ENCODE data around the gene HYAL2. TPM values are rescaled to one million over a fixed set of nuclear protein-coding genes. Genes with fewer than 3 reads are reported as not detected.

Gene HYAL2
- total RNA-seq, 1 experiment from 2014 or later: 35.7 TPM

DNA sequence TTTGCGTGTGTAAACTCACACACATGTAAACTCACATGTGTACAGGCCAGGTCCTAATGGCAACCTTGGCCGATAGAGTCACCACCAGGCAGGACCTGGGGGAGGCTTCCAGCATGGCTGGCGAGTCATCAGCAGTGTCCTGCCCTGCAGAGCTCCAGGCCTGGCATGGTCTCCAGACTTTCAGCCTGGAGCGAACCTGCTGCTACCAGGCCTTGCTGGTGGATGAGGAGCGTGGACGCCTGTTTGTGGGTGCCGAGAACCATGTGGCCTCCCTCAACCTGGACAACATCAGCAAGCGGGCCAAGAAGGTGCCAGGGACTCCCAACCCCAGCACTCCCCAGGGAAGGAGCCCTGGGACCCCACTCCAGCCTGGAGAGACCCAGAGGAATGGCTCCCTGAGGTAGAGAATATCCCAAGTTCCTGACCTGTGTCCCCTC lies 52.5 kb downstream of the HYAL2 start:
- BruUV-seq (replicated peaks): no TSS peak
- intact Hi-C loops (cut with micrococcal nuclease; ENCODE audit: unreplicated experiment): loop anchor here (10.0 kb wide), 1 partner anchor 55 kb away; the partner anchor contains the start of genes HYAL2 and TUSC2
- Mint-ChIP-seq H3K9me3 (ENCODE audit: low read depth, unreplicated experiment) (no peaks in the 10 kb centered on the region), H3K36me3 (ENCODE audit: insufficient read depth, unreplicated experiment) (peaks cover 44% of the 10 kb centered on the region), H3K4me1 (ENCODE audit: low read depth, unreplicated experiment) (peaks cover 61% of the 10 kb centered on the region), H3K4me3 (ENCODE audit: low read depth, unreplicated experiment) (peak overlapping the region; percentile 63), H3K27me3 (ENCODE audit: unreplicated experiment) (no peaks in the 10 kb centered on the region), H3K27ac (ENCODE audit: unreplicated experiment) (peak overlapping the region; percentile 90)
- CTCF ChIA-PET: interaction anchor here (1.3 to 2.2 kb wide), 7 partner anchors 10 to 78 kb away, joined by 4 to 8 read pairs (median 6); partner anchors contain the start of gene GNAI2
- DNase-seq: peak; percentile 43
- TF ChIP-seq, protein P1, sequence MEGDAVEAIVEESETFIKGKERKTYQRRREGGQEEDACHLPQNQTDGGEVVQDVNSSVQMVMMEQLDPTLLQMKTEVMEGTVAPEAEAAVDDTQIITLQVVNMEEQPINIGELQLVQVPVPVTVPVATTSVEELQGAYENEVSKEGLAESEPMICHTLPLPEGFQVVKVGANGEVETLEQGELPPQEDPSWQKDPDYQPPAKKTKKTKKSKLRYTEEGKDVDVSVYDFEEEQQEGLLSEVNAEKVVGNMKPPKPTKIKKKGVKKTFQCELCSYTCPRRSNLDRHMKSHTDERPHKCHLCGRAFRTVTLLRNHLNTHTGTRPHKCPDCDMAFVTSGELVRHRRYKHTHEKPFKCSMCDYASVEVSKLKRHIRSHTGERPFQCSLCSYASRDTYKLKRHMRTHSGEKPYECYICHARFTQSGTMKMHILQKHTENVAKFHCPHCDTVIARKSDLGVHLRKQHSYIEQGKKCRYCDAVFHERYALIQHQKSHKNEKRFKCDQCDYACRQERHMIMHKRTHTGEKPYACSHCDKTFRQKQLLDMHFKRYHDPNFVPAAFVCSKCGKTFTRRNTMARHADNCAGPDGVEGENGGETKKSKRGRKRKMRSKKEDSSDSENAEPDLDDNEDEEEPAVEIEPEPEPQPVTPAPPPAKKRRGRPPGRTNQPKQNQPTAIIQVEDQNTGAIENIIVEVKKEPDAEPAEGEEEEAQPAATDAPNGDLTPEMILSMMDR (IDR thresholded peaks at IDR 0.05; ENCODE audit: unreplicated experiment): no peak

DNA sequence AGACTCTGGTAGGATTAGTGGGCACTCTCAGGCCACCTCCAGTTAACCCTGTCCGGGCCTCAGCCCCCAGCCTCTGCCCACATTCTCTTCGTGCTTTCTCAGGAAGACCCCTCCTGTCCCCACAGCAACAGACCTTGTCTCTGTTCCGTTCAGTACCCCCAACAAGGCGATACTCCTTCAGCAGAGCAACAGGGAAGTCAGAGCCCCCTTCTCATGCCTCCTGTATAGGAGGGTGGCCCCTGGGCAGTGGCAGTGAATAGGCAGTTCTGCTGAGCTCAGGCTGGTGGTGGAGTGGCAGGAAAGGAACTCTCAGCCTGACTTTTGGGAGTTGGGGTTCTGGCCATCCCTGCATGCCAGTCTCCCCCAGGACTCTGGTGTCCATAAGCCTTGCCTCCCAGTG lies 53.1 kb downstream of the HYAL2 start:
- intact Hi-C loops (cut with micrococcal nuclease; ENCODE audit: unreplicated experiment): no loop called here
- Mint-ChIP-seq H3K9me3 (ENCODE audit: low read depth, unreplicated experiment) (no peaks in the 10 kb centered on the region), H3K27me3 (ENCODE audit: unreplicated experiment) (no peaks in the 10 kb centered on the region), H3K4me3 (ENCODE audit: low read depth, unreplicated experiment) (peak overlapping the region; percentile 63), H3K27ac (ENCODE audit: unreplicated experiment) (peak overlapping the region; percentile 90), H3K4me1 (ENCODE audit: low read depth, unreplicated experiment) (peaks cover 66% of the 10 kb centered on the region), H3K36me3 (ENCODE audit: insufficient read depth, unreplicated experiment) (peaks cover 40% of the 10 kb centered on the region)
- TF ChIP-seq, protein P1 (IDR thresholded peaks at IDR 0.05; ENCODE audit: unreplicated experiment): no peak
- BruUV-seq (replicated peaks): TSS peak; percentile 63
- no peak for DNase-seq
- CTCF ChIA-PET: interaction anchor here (0.9 to 2.2 kb wide), 9 partner anchors 9 to 77 kb away, joined by 3 to 8 read pairs (median 5); partner anchors contain the start of gene GNAI2

DNA sequence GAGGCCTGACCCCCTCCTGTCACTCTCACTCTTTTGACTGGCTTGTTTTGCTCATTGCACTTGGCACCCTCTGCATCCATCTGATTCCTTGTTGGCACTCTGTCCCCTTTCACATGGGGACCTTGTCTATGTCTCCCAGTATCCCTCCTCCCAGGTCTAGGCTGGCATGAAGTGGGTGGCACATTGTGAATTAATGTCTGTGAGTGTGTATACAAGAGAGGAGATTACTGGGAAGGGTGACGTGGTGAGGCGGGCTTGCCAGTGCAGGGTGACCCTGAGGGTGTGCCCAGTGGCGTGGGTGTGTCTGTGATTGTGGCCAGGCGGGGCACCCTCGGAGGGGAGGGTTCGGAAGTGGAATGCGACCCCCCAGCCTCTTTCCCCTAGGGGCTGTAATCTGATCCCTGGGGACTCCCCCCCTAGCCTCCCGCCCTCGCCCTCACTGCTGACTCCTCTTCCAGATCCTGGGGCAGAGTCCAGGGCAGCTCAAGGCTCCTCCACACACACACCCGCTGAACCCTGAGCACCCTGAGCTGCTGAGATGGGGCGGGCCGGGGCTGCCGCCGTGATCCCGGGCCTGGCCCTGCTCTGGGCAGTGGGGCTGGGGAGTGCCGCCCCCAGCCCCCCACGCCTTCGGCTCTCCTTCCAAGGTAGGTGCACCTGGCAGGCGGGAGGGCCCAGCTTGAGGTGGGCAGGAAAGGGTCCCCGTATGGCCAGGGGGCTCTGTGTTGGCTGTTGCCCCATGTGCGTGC lies 53.7 kb downstream of the HYAL2 start, which contains the start of gene SEMA3B:
Gene SEMA3B, plus strand, starts transcription at position 445 of the 749 bp plus-strand sequence. Its CDS starts 94 bp downstream, at position 539.
- CTCF ChIA-PET: interaction anchor here (0.6 to 2.2 kb wide), 10 partner anchors 9 to 77 kb away, joined by 3 to 8 read pairs (median 4); partner anchors contain the start of gene GNAI2
- BruUV-seq (replicated peaks): no TSS peak
- intact Hi-C loops (cut with micrococcal nuclease; ENCODE audit: unreplicated experiment): no loop called here
- H3K27me3 Mint-ChIP-seq (ENCODE audit: unreplicated experiment): no peaks in the 10 kb centered on the region
- no peaks in the 10 kb centered on the region for H3K9me3 Mint-ChIP-seq (ENCODE audit: low read depth, unreplicated experiment)
- DNase-seq: peak; percentile 89
- peak within 1 kb of the TSS; percentile 90 for H3K27ac Mint-ChIP-seq (ENCODE audit: unreplicated experiment)
- peaks cover 40% of the 10 kb centered on the region for H3K36me3 Mint-ChIP-seq (ENCODE audit: insufficient read depth, unreplicated experiment)
- TF ChIP-seq, protein P1 (IDR thresholded peaks at IDR 0.05; ENCODE audit: unreplicated experiment): no peak
- H3K4me3 Mint-ChIP-seq (ENCODE audit: low read depth, unreplicated experiment): peak within 1 kb of the TSS; percentile 63
- peaks cover 72% of the 10 kb centered on the region for H3K4me1 Mint-ChIP-seq (ENCODE audit: low read depth, unreplicated experiment)

DNA sequence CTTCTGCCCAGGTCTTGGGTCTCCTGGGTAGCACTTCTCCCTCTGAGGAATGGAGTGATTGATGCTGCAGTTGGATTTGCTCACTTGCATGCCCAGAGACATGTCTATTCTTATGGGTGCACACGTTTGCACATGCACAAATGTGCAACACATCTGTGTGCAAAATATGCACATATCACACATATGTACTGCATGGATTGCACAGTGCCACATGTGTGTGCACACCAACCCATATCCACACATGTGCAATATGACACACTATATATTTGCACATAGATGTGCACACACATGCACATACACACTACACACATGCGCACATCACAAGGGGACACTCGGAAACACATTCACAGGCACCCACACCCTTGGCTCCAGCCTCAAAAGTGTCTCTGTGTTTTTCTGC lies 54.3 kb downstream of the HYAL2 start:
- no peaks in the 10 kb centered on the region for H3K9me3 Mint-ChIP-seq (ENCODE audit: low read depth, unreplicated experiment)
- intact Hi-C loops (cut with micrococcal nuclease; ENCODE audit: unreplicated experiment): no loop called here
- no peak for DNase-seq
- H3K36me3 Mint-ChIP-seq (ENCODE audit: insufficient read depth, unreplicated experiment): peaks cover 40% of the 10 kb centered on the region
- H3K27me3 Mint-ChIP-seq (ENCODE audit: unreplicated experiment): no peaks in the 10 kb centered on the region
- peak overlapping the region; percentile 90 for H3K27ac Mint-ChIP-seq (ENCODE audit: unreplicated experiment)
- CTCF ChIA-PET: interaction anchor here (1.7 kb wide), 1 partner anchor 20 kb away, joined by 6 read pairs; no protein-coding TSS in a partner anchor
- peak overlapping the region; percentile 63 for H3K4me3 Mint-ChIP-seq (ENCODE audit: low read depth, unreplicated experiment)
- TF ChIP-seq, protein P1 (IDR thresholded peaks at IDR 0.05; ENCODE audit: unreplicated experiment): no peak
- no TSS peak for BruUV-seq (replicated peaks)
- H3K4me1 Mint-ChIP-seq (ENCODE audit: low read depth, unreplicated experiment): peaks cover 75% of the 10 kb centered on the region

Other genes starting within 250 kb of the HYAL2 start
- gene RBM5, start 233.8 kb downstream of the HYAL2 start, total RNA-seq (2022): 126 and 128 TPM in 2 replicates
- gene SEMA3F, start 167.4 kb downstream of the HYAL2 start, total RNA-seq (2022): 1.6 and 1.7 TPM in 2 replicates
- not detected in 2 replicates for gene GNAT1, start 131.1 kb downstream of the HYAL2 start, total RNA-seq (2022)
- gene SLC38A3, start 117.5 kb downstream of the HYAL2 start, total RNA-seq (2022): not detected in 2 replicates
- 92.5 and 102 TPM in 2 replicates for gene GNAI2, start 86.5 kb downstream of the HYAL2 start, total RNA-seq (2022)
- 20.3 and 25.7 TPM in 2 replicates for gene SEMA3B, start 53.6 kb downstream of the HYAL2 start, total RNA-seq (2022)
- gene LSMEM2, start 43.7 kb downstream of the HYAL2 start, total RNA-seq (2022): 0.32 TPM in 1 of 2 replicates, not detected in the other
- 121 TPM in 2 replicates for gene IFRD2, start 30.3 kb downstream of the HYAL2 start, total RNA-seq (2022)
- 4.3 and 5.5 TPM in 2 replicates for gene HYAL3, start 23.3 kb downstream of the HYAL2 start, total RNA-seq (2022)
- 11.6 and 15.0 TPM in 2 replicates for gene NAA80, start 23.3 kb downstream of the HYAL2 start, total RNA-seq (2022)
- 1.3 and 1.5 TPM in 2 replicates for gene HYAL1, start 19.2 kb downstream of the HYAL2 start, total RNA-seq (2022)
- 29.2 and 31.2 TPM in 2 replicates for gene TUSC2, start 5.5 kb upstream of the HYAL2 start, total RNA-seq (2022)
- gene RASSF1, start 18.1 kb upstream of the HYAL2 start, total RNA-seq (2022): 14.7 and 16.8 TPM in 2 replicates
- gene ZMYND10, start 23.0 kb upstream of the HYAL2 start, total RNA-seq (2022): 0.44 and 0.71 TPM in 2 replicates
- gene NPRL2, start 28.0 kb upstream of the HYAL2 start, total RNA-seq (2022): 21.0 and 21.8 TPM in 2 replicates
- 19.4 and 19.7 TPM in 2 replicates for gene CYB561D2, start 28.1 kb upstream of the HYAL2 start, total RNA-seq (2022)
- gene TMEM115, start 36.8 kb upstream of the HYAL2 start, total RNA-seq (2022): 29.3 and 29.4 TPM in 2 replicates
- gene CACNA2D2, start 180.9 kb upstream of the HYAL2 start, total RNA-seq (2022): 0.12 TPM in 1 of 2 replicates, not detected in the other
- 2.7 and 3.1 TPM in 2 replicates for gene C3orf18, start 245.0 kb upstream of the HYAL2 start, total RNA-seq (2022)
- 17.6 and 20.0 TPM in 2 replicates for gene HEMK1, start 246.8 kb upstream of the HYAL2 start, total RNA-seq (2022)

Measured in Calu3 (cell line).